Activated CD8-positive, alpha-beta memory T cell treated with anti-CD3 and anti-CD28 coated beads, Interleukin-2, amount 50 U/mL, for 24 hours (primary cell): ENCODE results near the gene PAH.

Experiments
- DNase-seq: peaks from one replicate; pipeline ENCODE4 v3.0.0-alpha.2; 2020; ENCODE audit errors: extremely low read depth

PAH gene

DNA sequence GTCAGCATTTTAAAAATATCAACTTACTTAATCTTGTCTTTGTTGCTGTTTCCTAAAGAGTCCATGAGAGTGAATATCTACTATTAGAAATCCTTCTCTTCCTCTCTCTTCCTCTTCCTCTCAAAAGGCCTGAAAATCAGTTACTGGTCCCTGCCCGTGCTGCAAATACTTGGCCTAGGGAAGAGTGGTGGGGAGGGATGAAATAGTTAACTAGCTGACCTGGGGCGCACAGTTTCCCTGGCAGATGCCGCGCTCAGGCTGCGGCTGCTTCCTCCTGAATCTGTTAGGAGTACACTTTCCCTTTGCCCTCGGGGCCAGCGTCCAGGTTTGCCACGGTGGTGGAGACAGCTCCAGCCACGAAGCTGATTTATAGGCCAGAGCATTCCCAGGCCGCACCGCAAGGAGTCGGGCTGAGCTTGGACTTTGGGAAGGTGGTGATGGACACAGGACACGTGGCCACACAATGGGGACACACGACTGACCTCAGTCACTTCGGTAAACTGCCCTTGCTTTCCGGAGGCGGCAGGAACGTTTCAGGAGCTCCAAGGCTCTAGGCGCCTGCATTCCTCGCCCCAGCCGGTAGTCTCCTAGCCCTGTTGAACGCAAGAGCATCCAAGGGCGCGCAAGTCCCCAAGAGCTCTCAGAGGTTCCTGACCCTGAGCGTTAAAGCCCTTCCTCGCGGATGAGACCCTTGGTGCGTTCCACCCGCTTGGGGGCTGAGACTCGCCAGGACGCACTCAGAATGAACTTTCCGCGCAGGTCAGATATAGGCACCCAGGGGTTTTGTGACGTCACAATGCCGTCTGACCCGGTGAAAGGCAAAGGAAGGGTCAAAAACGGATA, 33.3 kb upstream of the PAH start:
- no peak for DNase-seq

DNA sequence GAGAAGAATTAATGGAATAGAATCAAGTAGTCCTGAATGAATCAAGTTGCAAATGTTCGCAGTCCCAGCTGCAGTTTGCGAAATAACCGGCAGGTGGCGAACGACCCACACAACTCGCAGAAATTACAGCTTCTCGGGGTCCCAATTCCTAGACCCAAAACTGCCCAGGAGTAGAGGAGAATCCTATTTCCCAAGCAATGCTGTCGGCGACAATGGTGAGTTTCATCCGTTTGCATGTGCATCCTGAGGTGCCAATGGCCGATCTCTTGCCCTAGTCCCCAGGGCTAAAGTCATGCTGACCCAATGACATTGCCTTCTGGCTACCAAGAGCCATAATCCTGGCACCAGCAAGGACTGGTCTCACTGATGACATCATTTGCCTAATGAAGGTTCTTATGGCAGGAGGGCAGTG, 31.9 kb upstream of the PAH start:
- peak; percentile 8 for DNase-seq

GRCh38 chr12:102946042-102946441, 29.0 kb upstream of the PAH start:
- DNase-seq = no peak

DNA sequence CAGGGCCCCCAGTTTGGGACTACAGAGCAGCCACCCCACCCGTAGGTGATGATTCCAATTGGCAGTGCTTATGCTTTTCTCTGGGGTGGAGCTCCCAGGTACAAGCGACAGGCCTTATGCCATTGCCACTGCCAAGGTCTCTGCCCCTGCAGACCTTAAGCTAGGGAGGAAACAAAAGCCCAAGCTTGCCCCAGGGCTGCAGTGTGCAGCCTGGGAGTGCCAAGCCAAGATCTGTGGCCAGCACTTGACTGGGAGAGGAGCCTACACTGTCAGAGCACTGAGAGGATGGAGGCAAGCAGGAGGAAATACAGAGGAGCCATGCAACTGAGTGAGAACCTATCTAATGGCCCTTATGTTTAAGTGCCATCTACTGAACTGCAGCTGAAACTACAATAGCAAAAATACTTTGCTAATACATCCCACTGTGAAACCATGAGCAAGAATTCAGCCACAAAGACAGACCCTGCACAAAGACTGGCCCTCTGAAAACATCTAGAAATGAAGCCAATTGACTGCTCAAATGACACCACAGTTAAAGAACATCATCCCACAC, 22.7 kb upstream of the PAH start:
- no peak for DNase-seq

GRCh38 chr12:102939059-102939458, 22.0 kb upstream of the PAH start:
- no peak for DNase-seq

GRCh38 chr12:102933168-102933567, 16.1 kb upstream of the PAH start:
- no peak for DNase-seq

DNA sequence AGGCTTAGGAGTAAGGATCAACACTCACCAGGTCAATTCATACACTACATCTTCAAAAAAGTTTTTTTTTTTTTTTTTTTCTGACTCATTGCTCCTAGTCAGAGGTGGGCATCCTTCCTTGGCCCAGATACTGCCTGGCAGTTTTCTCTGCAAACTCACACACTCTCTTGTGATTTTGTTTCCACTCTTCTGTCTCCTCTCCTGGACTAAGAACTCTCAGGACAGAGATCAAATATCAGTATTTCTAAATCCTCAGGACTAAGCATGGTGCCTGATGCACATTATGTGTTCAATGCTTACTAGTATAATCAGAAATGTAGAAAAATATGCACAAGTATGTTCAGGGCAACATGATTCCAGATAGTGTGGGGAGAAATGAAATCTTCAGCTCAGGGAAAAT, 10.2 kb upstream of the PAH start:
- DNase-seq = no peak

DNA sequence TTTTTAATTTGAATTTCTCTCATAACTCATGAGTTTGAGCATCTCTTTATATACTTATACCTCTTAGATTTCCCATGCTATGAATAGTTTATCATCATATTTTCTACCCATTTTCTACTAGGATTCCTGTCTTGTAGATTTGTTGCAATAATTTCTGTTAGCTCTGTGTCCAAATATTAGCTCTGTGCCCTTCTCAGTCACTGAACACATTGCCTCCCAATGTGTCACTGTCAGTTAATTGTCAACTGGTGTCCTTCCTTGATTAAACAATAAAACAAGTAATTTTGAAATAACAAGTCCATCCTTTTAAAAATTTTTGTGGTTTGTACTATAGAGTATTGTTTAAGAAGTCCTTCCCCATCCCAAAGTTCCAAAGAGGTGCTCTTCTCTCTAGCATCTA, 4.2 kb upstream of the PAH start:
- DNase-seq = no peak

GRCh38 chr12:102920271-102920670, 3.2 kb upstream of the PAH start:
- DNase-seq = no peak

- DNase-seq = no peak
Measured at GRCh38 chr12:102918840-102919239, 1.8 kb upstream of the PAH start.

DNA sequence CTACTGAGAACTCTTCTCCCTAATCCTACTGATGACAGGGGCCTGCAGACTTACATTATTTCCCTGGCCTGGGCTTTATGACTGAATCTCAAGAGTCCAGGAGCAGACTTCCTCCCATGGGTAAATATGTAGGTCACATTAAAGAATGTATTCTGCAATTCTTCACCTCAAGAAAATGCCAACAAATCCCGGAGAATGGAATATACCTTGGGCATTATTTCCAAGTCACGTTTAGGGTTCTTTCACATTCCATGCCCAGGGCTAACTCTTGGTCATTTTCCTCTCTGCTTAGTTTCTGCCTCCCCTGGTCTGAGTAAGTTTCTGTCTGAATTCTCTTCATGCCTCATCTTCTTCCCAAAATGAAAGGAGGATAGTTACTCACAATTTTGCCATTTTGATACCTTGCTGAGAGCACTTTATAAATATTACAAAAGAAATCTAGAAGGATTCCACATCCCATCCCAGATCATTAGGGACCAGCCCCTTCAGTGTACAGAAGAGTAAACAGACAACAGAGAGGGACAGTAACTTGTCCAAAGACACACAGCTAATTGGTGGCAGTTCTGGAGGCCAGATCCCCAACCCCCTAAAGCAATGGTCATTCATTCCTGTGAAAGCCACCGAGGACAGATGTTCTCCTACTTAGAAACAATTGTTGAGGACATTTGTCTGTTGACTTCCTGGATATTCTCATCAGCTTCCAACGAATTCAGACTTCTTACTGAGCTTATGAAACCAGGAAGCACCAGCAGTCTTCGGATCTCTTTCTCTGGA, 605 bp downstream of the PAH start:
- no peak for DNase-seq

DNA sequence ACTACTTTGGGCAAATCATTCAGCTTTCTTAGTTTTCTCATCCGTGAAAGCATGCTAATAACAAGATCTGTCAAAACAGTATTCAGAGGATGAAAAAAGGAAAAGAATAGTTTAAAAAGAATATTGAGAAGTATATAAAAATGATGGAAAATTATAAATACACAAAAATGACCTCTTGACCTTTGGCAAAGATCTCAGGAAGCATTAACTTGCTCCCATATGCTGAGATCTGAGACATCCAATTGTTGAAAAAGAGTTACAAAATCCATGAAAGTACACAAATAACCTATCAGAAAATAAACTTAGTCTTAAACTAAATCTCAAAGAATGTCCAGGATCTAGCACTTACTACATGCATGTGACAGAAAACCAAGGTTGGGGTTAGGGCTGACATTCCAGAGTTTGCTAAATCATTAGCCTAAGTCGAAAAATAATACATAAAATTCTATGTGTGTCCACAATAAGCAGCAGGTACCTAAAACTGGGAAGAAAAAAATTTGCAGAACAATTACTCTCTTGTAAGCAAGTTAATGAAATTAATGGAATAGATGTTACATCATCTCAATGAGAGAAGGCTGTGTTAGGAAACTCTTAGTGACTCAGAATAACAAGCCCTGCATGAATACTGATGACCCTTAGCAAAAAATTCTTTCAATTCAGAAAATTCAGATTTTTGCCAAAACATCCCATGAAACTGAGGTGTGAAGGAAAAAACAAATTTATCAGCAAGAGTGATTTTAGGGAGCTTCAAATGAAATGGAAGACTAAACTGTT, 3.4 kb downstream of the PAH start:
- DNase-seq = no peak

GRCh38 chr12:102912258-102912657, 4.8 kb downstream of the PAH start:
- no peak for DNase-seq

- DNase-seq = no peak
Measured at GRCh38 chr12:102911320-102911719, 5.7 kb downstream of the PAH start.

DNA sequence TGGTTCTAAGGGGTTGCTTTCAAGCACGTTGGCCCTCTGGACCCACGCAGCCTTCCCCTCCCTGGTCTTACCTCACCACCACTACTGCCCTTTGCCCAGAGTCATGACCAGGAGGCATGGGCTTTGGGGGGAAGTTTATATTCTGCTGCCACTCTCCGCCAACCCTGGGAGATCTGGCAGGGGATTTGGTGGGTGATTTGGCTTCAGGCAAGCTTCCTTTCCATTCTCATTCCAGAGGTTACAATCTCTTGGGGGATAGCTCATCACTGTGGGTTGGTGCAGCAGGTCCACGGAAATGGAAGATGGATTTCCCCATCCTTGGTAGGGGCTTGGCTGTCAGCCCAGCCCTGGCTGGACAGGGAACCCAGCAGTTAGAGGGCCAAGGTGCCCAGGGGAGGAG, 6.3 kb downstream of the PAH start:
- DNase-seq = no peak

DNA sequence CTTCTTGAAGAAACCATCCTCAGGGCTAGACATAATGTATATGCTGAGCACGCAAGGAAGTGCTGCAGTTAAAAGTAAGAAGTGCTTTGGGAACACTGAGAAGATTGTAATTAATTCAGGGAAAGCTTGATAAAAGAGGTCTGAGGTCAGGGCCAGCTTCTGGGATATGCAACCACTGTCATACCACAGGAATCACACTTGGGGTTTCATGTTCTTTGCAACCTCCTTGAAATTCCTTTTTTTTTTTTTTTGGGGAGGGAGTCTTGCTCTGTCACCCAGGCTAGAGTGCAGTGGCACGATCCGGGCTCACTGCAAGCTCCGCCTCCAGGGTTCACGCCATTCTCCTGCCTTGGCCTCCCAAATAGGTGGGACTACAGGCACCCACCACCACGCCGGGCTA, 6.9 kb downstream of the PAH start:
- no peak for DNase-seq

DNA sequence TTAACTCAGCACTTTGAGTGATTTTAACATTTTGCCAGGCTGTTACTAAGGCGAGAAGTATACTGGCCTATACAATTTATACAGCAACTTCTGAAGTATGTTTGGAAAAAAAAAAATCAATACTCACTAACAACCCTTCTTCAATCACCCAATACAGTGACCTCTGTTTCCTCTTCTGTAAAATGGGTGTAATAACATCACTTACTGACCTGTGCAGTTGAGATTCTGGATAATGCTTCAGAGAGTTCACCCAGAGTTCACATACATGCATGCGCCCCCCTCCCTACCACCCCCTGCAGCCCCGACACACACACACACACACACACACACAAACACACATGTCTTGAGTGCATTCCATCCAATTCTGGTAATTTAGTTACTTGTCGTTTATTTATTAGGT, 9.1 kb downstream of the PAH start:
- no peak for DNase-seq

DNA sequence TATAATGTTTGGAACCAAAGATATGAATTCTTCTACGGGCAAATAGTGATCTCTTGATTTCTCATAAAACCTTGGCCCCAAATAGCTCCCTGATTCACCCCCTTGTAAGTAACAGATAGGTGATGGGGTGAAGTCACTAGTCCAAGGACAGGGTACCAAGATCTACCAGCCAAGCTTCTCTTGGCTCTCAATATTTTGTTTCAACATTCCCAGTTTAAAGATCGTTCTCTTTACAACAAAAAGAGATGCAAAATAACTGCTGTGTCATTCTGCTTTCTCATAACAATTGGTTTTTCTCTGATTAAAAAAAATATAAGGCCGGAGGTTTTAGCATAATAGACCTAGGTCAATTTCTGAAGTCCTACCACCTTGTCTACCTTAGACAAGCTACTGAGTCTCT, 11.8 kb downstream of the PAH start:
- no peak for DNase-seq

- DNase-seq = no peak
Measured at GRCh38 chr12:102903337-102904007, 13.6 kb downstream of the PAH start.

- DNase-seq = no peak
Measured at GRCh38 chr12:102902093-102902492, 15.0 kb downstream of the PAH start.

- DNase-seq = no peak
Measured at GRCh38 chr12:102900389-102900788, 16.7 kb downstream of the PAH start.

DNA sequence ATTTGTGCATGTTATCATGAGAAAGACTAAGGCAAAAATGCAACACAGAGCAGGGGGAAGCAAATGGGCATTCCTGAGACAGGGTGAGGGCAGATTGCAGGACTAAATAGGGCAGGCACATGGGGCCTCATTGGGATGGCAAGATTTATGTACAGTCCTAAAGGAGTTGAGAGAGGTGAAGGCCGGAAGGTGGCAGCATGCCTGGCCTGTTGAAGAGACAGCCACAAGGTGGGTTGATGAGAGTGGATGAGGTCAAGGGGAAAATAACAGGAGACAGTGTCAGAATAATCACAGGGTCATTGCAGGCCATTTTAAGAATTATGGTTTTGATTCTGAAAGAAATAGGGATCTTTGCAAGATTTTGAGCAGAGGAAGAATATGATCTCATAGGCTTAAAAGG, 21.0 kb downstream of the PAH start:
- DNase-seq = no peak
